Panc1 (cell line): Measurements from ENCODE around the gene ATE1.

Source experiments
- CTCF ChIP-seq: fragments of 450-650 bp; IDR thresholded peaks from 2 replicates; pipeline ENCODE4 v1.5.1; 2017; ENCODE audit warnings: mild to moderate bottlenecking
- POLR2AphosphoS5 ChIP-seq: IDR thresholded peaks from 2 replicates; pipeline ENCODE4 v1.6.1; 2012; ENCODE audit warnings: mild to moderate bottlenecking, low read depth, low read length, moderate library complexity
- SIN3A ChIP-seq: IDR thresholded peaks from 2 replicates; pipeline ENCODE4 v1.6.1; 2012; ENCODE audit warnings: low read depth, mild to moderate bottlenecking, low read length, moderate library complexity, borderline replicate concordance; ENCODE audit not compliant: insufficient read depth
- TF ChIP-seq, protein P1 (sequence below), 2 experiments: IDR thresholded peaks; 2 replicates each; pipeline ENCODE4 v1.6.1; 2011 to 2012; ENCODE audit warnings: low read depth in 2 of 2, control low read depth in 1 of 2, low read length in 1 of 2, mild to moderate bottlenecking in 1 of 2, moderate library complexity in 1 of 2; ENCODE audit not compliant: insufficient read depth in 1 of 2

DNA sequence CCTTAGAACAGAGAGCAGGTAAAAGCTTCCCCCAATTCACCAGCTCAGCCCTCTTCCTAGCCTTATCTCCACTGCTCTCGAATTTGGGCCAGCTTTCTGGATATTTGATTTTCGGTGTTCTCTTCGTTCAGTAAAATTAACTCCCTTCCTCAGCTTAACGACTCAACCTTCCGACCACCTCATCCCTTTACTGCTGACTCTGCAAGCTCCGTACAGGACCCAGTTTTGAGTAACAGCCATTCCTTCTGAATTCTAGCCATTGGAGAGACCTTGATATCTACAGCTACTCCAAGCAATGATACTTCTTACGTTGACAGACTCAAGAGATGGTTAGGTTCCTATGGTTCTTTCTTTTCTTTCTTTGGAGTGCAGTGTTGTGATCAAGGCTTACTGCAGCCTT lies 65.8 kb downstream of the ATE1 start:
- TF ChIP-seq CTCF (no peak), POLR2AphosphoS5 (no peak), SIN3A (no peak)
- TF ChIP-seq, protein P1, sequence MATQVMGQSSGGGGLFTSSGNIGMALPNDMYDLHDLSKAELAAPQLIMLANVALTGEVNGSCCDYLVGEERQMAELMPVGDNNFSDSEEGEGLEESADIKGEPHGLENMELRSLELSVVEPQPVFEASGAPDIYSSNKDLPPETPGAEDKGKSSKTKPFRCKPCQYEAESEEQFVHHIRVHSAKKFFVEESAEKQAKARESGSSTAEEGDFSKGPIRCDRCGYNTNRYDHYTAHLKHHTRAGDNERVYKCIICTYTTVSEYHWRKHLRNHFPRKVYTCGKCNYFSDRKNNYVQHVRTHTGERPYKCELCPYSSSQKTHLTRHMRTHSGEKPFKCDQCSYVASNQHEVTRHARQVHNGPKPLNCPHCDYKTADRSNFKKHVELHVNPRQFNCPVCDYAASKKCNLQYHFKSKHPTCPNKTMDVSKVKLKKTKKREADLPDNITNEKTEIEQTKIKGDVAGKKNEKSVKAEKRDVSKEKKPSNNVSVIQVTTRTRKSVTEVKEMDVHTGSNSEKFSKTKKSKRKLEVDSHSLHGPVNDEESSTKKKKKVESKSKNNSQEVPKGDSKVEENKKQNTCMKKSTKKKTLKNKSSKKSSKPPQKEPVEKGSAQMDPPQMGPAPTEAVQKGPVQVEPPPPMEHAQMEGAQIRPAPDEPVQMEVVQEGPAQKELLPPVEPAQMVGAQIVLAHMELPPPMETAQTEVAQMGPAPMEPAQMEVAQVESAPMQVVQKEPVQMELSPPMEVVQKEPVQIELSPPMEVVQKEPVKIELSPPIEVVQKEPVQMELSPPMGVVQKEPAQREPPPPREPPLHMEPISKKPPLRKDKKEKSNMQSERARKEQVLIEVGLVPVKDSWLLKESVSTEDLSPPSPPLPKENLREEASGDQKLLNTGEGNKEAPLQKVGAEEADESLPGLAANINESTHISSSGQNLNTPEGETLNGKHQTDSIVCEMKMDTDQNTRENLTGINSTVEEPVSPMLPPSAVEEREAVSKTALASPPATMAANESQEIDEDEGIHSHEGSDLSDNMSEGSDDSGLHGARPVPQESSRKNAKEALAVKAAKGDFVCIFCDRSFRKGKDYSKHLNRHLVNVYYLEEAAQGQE (IDR thresholded peaks at IDR 0.05; ENCODE audit: insufficient read depth in 1 of 2, low read depth in 2 of 2, low read length in 1 of 2): no peak
